EL (cell line): Measurements from ENCODE around the gene ZNF148.

Experiments
- DNase-seq: peaks from one replicate; pipeline ENCODE4 v3.0.0-alpha.2; 2016

Gene ZNF148

DNA sequence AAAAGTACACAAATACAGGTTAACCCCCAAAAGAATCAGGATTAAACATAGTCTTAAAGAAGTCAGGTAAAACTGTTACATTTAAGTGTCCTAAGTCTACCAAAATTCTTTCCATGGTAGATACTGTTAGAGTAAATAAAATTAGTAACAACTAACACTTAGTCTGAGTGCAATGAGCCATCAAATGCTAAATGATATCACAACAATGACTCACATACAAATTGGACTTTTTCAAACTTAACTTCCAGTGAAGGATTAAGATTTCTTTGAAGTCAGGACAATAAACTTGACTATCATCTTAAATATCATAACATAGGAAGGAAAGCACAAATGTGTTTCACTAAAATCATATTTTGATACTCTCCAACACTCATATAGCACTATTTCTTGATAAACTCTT, 43.9 kb downstream of the ZNF148 start:
- DNase-seq, result no peak

DNA sequence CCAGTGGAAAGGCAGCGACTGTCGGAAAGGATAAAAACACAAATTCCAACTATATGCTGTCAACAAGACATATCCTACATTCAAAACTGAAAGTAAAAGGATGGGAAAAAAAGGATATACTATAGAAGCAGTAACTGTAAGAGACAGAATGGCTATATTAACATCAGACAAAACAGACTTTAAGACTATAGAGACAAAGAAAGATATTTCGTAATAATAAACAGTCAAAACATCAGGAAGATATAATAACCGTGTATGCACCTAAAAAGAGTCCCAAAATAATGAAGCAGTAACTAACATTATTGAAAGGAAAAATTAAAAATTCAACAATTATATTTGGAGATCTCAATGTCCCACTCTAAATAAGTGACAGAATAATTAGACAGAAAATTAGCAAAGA, 48.2 kb downstream of the ZNF148 start:
- no peak for DNase-seq

DNA sequence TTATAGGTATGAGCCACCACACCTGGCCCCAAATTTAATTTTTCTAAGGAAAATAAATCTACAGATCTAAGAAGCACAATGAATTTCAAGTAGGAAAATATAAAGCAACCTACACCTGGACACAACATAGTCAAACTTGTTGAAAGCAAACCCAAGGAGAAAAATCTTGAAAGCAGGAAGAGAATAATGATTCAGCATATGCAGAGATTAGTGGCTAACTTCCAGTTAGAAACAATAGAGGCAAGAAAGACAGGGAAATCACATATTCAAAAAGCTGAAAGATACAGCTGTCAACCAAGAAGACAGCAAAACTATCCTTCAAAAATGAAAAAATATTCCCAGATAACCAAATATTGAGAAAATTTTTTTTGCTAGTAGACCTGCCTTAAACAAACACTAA, 49.4 kb downstream of the ZNF148 start:
- no peak for DNase-seq

DNA sequence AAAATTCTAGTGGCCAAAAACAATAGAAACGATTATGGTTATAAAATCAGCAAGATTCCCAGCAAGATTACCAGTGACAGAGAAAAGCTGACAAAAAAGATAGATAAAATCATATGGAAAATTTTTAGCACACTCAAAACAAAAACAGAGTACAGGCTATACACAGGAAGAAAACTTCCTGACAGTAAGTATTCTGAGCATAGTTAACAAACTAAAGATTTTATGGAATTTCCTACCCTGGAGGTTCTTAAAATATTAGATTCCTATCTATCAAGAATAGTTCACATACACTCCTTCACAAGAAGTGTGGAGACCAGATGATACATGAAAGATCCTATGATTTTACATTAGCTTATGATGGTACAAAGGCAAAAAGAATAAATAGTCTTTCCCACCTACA, 50.8 kb downstream of the ZNF148 start:
- no peak for DNase-seq

DNA sequence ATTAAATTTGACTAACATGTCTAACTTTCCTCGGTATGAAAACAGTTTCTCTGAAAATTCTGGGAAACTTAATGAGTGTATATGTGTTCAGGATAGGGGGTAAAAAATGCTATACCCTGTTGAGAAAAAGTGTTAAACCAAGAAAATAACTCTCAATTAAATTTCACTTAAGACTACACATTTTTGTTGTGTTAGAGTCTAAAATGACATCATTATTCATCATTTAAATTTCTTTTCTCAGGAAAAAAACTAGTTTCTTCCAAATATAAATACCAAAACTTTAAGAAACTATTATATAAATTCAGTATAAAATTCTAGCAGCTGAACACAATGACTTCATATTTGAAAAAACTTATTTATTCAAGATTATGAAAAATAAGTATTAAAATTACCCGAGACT, 52.2 kb downstream of the ZNF148 start:
- no peak for DNase-seq

DNA sequence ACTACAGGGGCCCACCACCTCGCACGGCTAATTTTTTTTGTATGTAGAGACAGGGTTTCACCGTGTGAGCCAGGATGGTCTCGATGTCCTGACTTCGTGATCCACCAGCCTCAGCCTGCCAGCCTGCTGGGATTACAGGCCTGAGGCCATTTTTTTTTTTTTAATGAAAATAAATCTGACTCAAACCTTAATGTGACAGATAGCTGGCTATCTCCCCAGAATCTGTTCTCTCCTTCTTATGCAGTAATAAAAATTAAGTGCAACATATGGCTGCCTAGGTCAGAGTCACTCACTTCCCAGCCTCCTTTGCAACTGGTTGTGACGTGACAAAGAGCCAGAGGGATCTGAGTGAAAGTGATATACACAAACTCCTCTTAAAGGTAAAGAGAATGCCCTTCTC, 53.0 kb downstream of the ZNF148 start:
- DNase-seq, result peak; percentile 74

DNA sequence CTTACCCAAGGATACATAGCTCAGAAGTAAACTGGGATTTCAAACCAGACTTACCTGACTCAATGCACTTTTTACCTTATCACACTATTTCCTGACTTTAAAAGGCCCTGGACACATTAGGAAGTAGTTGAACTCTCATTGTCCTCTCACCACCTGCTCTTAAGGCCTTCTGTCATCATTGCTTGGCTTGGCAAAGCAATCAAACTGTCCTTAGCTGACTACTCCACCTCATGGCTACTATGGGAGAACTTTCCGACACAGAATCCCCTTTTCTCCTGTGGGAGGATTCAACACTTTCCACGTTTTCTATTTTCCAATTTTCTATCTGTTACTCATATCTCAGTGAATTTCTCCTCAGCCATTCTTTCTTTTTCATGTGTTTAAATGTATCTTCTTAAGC, 55.4 kb downstream of the ZNF148 start:
- no peak for DNase-seq

DNA sequence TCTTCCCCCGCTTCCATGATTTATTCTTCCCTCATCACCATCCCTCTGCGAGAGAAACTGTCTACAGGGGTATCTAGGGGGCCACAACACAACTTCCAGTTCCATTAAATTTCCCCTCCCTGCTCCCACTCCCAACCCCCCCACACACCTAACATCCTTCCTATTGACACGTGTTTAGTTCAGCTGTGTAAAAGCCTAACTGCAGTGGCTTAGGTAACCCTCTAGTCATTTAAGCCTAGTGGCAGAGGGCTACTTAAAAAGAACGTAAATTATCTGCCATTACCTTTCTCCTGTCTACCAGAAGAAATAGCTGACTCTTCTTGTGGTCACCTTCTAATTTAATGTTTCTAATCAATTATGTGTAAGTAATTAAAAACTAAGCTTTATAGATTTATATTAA, 56.3 kb downstream of the ZNF148 start:
- DNase-seq, result no peak

DNA sequence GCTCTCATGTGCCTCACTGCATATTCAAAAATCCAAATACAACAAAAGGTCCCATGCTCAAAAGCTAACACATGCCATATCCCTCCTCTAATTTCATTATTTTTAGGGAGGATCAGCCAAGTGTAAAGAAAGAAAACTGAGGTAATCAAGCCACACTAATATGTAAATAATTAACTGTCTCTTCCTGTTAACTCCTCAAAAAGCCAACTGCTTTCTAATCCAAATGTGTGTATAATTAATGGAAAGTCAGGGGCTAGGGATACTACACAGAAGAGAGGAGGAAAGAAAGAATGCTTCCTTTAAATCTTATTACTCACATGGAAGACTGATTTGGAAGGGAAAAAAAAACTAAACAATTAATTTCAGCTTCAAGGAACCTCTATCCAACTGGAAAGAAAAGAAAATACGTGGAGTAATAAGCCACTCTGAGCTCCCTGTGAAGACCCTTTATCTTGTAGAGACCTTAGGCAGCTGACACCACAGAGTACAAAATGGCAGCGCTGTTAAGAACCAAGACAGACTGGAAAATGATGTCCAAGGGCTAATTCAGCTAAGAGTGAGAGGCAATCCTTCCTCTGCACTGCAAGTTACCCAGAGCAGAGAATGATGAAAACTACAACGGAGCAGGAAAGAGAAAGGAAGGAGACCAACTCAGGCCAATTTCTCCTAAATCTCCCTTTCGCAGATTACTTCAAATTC, 56.8 kb downstream of the ZNF148 start:
- DNase-seq, result no peak

DNA sequence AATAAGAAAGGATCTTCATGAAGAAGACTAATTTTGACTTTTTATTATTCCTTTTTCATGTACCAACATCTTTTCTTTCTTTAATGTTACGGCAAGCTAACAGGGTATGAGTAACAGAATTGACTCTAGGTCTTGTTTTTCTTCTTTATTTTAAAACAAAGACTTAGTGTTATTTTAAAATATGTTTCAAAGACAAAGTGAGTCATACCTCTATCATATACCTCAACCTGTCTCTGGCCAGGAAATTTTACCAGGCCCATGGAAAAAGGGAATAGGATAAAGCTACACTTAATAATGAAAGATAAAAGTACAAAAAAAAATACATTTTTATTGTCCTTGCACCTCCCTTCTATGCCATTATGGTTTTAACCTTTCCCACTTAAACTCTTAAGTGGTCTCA, 57.4 kb downstream of the ZNF148 start:
- DNase-seq, result no peak

DNA sequence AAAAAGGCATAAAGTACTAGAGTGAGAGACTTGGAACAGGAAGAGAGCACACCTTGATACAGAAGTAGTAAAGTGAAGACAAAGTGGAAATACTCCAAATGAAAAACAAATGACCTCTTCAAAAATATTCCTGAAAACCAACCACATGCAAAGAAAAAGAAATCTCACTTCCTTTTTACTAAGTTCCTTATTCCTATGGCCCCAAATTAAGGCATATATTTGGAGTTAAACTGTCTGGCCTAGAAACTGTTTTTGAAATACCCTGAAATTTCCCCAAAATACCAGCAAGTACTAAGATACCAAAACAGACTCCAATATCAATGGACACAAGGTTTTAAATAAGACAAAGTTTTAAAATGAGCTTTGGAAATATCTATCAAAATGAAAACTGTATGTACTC, 58.2 kb downstream of the ZNF148 start:
- no peak for DNase-seq

DNA sequence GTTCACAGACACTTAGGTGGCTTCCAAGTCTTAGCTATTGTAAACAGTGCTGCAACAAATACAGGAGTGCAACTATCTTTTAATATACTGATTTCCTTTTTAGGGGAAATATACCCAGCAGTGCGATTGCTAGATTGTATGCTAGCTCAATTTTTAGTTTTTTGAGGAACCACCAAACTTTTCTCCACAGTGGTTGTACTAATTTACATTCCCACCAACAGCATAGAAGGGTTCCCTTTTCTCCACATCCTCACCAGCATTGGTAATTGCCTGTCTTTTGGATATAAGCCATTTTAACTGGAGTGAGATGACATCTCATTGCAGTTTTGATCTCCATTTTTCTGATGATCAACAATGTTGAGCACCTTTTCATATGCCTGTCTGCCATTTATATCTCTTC, 58.9 kb downstream of the ZNF148 start:
- DNase-seq, result no peak

DNA sequence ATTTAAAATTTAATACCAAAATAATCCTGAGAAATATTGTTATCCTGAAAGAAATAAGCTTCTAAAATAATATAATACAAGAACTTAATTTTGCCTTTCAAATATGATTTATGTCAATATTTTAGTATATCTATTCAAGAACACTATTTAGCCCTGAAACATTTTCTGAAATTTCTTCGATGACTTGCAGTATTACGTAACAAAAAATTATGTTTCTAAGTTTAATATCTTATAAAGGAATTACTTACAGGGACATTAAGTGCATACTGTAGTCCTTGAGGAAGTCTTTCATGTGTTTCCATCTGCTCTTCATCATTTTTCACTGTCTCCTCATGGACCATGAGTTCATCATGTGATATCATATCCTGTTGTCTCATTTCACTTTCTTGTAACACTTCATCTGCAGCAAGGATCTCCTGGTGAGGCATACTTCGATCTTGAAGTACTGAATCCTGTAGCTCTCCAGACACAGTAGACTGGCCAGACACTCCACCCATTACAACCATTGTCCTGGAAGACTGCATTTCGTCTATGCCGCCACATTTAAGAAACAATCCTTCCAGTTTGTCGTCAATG, 62.0 kb downstream of the ZNF148 start:
- DNase-seq, result peak; percentile 69

DNA sequence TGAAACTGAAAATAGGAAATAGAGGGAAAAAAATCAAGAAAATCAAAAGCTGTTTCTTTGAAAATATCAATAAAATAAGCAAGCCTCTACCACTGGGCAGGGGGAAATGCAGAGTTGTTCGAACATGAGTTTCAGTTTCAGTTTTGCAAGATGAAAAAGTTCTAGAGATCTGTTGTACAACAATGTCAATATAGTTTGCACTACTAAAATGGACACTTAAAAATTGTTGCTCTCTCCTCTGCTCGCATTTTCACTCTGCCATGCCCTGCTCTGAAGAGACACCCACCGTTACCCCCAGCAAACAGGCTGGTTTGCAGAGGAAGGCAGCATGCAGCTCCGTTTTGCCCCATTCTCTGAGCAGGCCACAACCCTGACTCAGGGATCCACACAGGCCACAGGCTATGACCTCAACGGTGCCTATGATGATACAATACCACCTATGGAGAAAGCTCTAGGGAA, 64.5 kb downstream of the ZNF148 start:
- no peak for DNase-seq

DNA sequence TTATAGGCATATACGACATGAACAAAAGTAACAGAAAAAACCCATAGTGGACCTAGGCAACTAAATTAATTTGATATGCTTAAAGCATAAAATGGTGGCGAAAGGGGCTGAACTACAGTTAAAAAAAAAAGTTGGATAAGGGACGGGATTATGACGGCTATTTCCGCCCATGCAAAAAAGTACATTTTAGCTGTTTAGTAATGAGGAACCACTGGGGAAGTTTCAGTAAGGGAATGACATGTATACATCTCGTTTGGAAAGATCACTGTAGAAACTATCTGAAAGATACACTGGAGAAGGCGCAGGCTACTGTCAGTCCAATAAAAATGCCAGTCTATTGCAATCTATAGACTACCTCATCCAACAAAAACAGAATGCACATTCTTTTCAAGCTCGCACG, 65.6 kb downstream of the ZNF148 start:
- DNase-seq, result no peak

DNA sequence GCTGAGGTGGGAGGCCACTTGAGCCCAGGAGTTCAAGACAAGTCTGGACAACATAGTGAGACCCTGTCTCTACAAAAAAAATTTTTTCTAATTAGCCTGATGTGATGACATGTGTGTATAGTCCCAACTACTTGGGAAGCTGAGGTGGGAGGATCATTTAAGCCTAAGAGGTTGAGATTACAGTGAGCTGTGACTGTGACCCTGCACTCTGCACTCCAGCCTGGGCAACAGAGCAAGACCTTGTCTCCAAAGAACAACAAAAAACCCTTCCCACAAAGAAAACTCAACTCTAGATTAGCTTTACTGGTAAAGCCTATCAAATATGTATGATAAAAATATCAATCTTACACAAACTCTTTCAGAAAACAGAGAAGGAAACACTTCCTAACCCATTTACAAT, 68.5 kb downstream of the ZNF148 start:
- DNase-seq, result no peak

DNA sequence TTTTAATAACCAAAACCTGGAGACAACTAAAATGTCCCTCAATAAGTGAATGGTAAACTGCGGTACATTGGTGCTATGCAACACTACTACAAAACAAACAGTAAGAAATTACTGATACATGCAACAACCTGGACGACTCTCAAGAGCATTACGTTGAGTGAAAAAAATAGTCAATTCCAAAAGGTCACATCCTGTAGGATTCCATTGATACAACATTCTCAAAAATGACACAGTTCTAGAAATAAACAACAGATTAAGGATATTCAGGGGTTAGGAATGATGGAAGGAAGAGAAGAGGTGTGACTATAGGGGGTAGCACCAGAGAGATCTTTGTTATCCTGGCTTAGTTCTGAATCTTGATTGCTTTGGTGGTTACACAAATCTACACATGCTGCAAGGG, 72.2 kb downstream of the ZNF148 start:
- peak; percentile 20 for DNase-seq

DNA sequence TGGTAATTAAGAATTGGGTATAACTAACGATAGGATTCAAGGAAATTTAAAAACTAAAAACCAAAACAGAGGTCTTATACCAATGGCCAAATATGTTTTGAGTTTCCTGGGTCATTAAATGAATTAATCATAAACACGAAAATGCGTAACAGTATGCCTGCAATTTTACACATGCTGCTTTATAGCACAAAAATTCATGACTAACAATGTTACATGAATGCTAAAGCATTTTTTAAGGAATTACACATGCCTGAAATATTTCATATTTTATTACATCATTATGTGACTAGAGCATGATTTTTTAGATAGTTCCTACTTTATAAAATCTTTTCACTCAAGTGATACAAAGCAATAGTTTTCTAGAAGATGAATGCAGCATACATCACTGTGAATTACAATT, 74.7 kb downstream of the ZNF148 start:
- DNase-seq, result peak; percentile 82

DNA sequence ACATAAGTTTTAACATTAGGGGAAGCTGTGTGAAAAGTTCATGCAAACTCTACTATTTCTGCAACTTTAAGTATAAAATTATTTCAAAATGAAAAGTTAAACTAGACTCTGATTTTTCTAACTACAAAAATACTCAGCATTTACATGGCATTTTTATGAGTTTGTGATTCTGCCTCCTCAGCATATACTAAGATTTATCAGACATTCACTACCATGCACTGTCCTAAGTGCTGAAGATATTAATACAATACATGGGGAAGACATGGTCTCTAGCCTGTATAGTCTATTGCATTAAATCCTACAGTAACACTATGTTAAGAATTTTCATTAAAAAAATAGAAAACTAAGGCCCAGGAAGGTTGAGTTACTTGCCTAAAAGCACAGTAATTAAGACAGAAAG, 80.7 kb downstream of the ZNF148 start:
- DNase-seq, result no peak

DNA sequence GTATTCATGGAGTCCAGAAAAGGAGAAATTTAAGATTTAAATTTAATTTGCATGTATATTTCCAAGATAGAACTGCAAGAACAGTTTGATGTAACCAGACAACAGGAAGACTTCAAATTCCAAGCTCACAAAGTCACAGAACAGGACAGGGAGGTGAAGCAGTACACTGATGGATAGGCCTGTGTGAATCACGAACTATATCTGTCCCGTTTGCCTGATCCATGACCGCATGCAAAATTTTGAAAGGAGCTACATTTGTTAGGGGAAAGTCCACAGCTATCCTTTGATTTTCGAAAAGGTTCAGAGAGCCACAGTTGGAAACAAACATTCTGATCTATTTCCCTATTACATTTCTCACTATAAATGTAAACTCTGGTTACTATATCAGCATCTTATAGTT, 83.1 kb downstream of the ZNF148 start:
- no peak for DNase-seq

DNA sequence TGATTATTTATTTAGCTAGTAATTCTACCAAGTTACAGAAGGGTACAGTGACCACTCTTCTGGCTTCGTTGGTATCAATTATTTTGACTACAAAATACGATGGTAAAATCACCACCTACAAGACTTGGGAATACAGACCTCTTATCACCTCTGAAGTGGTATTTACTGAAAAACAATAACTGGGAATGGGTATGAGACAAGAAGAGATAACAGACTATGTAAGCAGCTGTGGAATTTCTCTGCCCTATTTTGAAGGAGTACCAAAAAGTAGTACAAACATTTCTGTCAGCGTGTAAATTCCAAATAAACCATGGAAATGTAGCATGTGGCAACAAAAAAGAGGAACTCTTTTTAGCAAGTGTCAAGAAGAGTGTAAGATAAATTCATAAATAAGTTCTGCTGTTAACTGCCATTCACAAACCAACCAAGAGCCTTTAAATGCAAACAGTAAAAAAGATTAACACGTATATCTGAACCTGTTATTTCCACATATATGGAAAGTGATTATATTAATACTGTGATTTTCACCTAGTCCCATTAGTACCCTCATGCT, 85.6 kb downstream of the ZNF148 start:
- DNase-seq, result no peak

DNA sequence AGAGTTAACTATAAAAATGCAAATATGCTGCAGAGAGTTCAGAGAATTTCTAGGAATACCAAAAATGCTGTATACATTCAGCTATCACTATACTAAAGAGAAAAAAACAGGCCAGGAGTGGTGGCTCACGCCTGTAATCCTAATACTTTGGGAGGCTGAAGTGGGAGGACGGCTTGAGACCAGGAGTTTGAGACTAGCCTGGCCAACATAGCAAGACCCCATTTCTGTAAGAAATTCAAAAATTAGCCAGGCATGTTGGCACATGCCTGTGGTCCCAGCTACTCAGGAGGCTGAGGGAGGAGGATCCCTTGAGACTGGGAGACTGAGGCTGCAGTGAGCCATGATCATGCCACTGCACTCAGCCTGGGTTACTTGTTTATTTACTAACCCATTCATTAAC, 87.9 kb downstream of the ZNF148 start:
- DNase-seq, result no peak

DNA sequence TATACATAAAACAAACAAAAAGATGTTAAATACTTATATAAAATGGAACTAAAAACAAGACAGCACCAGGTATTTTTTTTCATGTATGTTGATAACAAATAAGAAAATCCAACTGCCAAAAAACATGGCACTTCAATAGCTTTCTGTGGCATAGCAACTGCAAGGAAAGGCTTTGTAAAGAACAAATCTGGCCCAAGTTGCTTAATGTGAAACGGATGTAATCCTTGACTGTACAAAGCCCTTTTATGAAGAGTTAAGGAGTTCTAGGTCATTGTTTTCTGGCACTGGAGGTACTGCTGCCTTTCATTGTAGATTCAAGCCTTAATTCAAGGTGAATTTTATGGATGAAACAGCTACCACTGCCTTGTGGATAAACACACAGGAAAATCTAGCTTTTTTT, 93.7 kb downstream of the ZNF148 start:
- DNase-seq, result no peak

DNA sequence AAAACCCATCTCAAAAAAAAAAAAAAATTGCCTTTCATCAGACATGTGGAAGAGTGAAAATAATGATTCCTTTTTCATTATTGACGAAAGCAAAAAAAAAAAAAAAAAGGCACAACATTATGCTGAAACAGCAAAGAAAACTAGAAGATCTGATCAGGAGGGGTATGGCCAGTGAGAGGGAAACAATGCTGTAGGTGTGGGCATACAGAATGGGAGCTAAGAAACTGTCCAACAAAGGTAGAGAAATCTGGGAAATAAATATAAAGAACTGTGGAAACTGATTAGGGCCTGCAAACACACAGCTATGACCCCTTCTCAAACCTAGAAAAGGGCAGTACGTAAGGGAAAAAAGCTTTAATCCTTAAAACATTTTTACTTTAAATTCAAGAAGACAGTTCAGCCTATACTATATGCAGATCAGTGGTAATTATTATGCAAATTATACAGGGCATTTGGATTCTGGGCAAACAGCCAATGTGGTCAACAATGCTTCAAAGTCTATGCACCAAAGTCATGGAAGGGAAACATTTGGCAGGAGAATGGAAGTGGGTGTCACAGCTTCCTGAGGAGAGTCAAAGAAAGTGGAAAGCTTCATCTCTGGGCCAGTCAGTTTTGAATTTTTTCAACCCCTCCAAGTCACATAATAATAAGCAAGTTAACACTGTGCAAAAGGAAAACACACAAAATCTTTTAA, 94.3 kb downstream of the ZNF148 start:
- peak; percentile 67 for DNase-seq
